Measurements from ENCODE around the gene NID1. TPM values are rescaled to one million over a fixed set of nuclear protein-coding genes. Genes with fewer than 3 reads are reported as not detected.

The NID1 gene
- total and polyA plus RNA-seq, 2 donors (not counting 3 experiments of a cell fraction or from before 2014, with no cell fraction given): 87.0 to 109 TPM

DNA sequence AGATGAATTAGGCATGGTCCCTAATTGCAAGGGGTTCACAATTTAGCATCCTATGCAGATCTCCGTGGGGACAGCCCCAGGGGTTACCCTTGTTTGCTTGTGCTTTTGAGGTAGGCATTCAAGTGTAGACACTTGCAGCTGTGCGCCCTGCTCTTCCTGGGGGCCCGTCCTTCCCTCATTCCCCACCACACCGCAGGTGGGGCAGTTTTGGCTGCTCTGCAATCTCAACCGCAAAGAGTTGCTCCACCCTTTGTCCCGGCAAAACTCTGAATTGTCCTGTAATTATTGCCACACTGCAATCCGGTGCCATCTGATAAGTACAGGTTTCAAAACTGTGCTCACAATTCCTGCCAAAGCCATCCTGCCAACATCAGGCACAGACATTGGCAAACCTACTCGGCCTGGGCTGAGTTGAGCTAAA is 132.8 kb downstream of the NID1 start:
- Histone ChIP-seq H3K9ac (replicated peaks; ENCODE audit: extremely low read depth, insufficient read depth, low read length) (no peak overlapping the region), H2AFZ (ENCODE audit: low read depth, low read length) (no peak overlapping the region), H3K27me3 (ENCODE audit: control insufficient read depth in 2 of 2, insufficient read depth in 2 of 2, low read length in 2 of 2) (no peaks in the 10 kb centered on the region), H3K4me3 (replicated peaks in 1 of 3; ENCODE audit: insufficient read depth in 1 of 3, low read depth in 1 of 3, low read length in 3 of 3) (no peak overlapping the region), H3K9me3 (replicated peaks; ENCODE audit: control insufficient read depth, insufficient read depth, low read length) (no peaks in the 10 kb centered on the region), H3K4me2 (ENCODE audit: insufficient read depth, low read length) (no peak overlapping the region), H3K27ac (ENCODE audit: insufficient read depth, low read depth, low read length) (no peak overlapping the region), H4K20me1 (replicated peaks; ENCODE audit: control insufficient read depth, extremely low read depth, insufficient read depth, low read length) (no peaks in the 10 kb centered on the region), H3K36me3 (ENCODE audit: control insufficient read depth in 2 of 2, extremely low read depth in 1 of 2, insufficient read depth in 2 of 2, low read length in 2 of 2) (no peaks in the 10 kb centered on the region), H3K4me1 (ENCODE audit: control insufficient read depth, extremely low read depth, insufficient read depth, low read length) (peaks cover 8% of the 10 kb centered on the region), H3K79me2 (ENCODE audit: control insufficient read depth, insufficient read depth, low read length) (no peaks in the 10 kb centered on the region), H3K9me1 (replicated peaks; ENCODE audit: control insufficient read depth, extremely low read depth, insufficient read depth, low read length) (no peaks in the 10 kb centered on the region)
- BruUV-seq (replicated peaks): no TSS peak
- ChIA-PET POLR2A (no interaction called here), CTCF (interaction anchor here (1.1 to 4.2 kb wide), 5 partner anchors 12 to 66 kb away, joined by 3 to 22 read pairs (median 13); partner anchors contain the start of gene LYST)
- FAIRE-seq (no peak), DNase-seq (ENCODE audit: low read depth, low spot score) (no peak)
- TF ChIP-seq, protein P1, sequence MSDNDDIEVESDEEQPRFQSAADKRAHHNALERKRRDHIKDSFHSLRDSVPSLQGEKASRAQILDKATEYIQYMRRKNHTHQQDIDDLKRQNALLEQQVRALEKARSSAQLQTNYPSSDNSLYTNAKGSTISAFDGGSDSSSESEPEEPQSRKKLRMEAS (IDR thresholded peaks at IDR 0.05; ENCODE audit: insufficient read depth, insufficient read length): no peak
- TF ChIP-seq POLR2A (IDR thresholded peaks at IDR 0.05; ENCODE audit: low read depth, low read length) (no peak), MYC (IDR thresholded peaks at IDR 0.05; ENCODE audit: low read depth, low read length) (no peak), EZH2 (IDR thresholded peaks at IDR 0.05; ENCODE audit: borderline replicate concordance, low read depth, low read length, severe bottlenecking) (no peak), FOS (IDR thresholded peaks at IDR 0.05; ENCODE audit: borderline replicate concordance, insufficient read depth, low read length) (no peak), POLR2AphosphoS5 (IDR thresholded peaks at IDR 0.05; ENCODE audit: insufficient read depth, low read depth, low read length) (no peak)
- TF ChIP-seq, protein P2, sequence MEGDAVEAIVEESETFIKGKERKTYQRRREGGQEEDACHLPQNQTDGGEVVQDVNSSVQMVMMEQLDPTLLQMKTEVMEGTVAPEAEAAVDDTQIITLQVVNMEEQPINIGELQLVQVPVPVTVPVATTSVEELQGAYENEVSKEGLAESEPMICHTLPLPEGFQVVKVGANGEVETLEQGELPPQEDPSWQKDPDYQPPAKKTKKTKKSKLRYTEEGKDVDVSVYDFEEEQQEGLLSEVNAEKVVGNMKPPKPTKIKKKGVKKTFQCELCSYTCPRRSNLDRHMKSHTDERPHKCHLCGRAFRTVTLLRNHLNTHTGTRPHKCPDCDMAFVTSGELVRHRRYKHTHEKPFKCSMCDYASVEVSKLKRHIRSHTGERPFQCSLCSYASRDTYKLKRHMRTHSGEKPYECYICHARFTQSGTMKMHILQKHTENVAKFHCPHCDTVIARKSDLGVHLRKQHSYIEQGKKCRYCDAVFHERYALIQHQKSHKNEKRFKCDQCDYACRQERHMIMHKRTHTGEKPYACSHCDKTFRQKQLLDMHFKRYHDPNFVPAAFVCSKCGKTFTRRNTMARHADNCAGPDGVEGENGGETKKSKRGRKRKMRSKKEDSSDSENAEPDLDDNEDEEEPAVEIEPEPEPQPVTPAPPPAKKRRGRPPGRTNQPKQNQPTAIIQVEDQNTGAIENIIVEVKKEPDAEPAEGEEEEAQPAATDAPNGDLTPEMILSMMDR (IDR thresholded peaks at IDR 0.05; ENCODE audit: extremely low read depth in 1 of 2, insufficient read depth in 1 of 2, low read depth in 1 of 2, low read length in 2 of 2): no peak
- intact Hi-C loops (cut with micrococcal nuclease) (no loop called here), dilution Hi-C loops (cut with MboI; ENCODE audit: extremely low pct_ligation_motif_present, low sequenced_read_pairs) (no loop called here)

Data from endothelial cell of umbilical vein (primary cell).